Measurements from ENCODE around the gene UBE2U. TPM values are rescaled to one million over a fixed set of nuclear protein-coding genes. Genes with fewer than 3 reads are reported as not detected.

UBE2U gene
- total and polyA plus RNA-seq, 2 of the 8 experiments (the other 6 are each of a cell fraction or from before 2014, with no cell fraction given), result not detected

- H3K36me3 ChIP-seq (ENCODE audit: control insufficient read depth in 2 of 4, insufficient read depth in 4 of 4, low read length in 3 of 4), result no peaks in the 10 kb centered on the region
- DNase-seq (ENCODE audit: low read depth in 1 of 2, low spot score in 2 of 2) (no peak), FAIRE-seq (no peak)
- H3K4ac ChIP-seq (replicated peaks; ENCODE audit: insufficient read length, low read depth, low read length), result no peak overlapping the region
- 94% methylated on average over 2 of the region's 2 CpGs; no CpG with 5 or more reads in 1 of the 2 experiments for WGBS, 2 experiments (ENCODE audit: extremely low coverage in 1 of 2, insufficient coverage in 1 of 2, insufficient read length in 1 of 2, insufficient replicate concordance in 2 of 2, low coverage in 1 of 2, low lambda C conversion rate in 2 of 2, missing lambda C conversion rate in 1 of 2)
- no peaks in the 10 kb centered on the region for H3K79me2 ChIP-seq (ENCODE audit: control insufficient read depth in 1 of 2, insufficient read depth in 2 of 2, low read length in 2 of 2)
- no peak overlapping the region for H4K8ac ChIP-seq (ENCODE audit: extremely low read depth, insufficient read depth, low read length)
- no peaks in the 10 kb centered on the region for H3K79me1 ChIP-seq (ENCODE audit: low read depth, low read length)
- H2BK15ac ChIP-seq (ENCODE audit: low read length), result no peak overlapping the region
- no peak overlapping the region for H3K14ac ChIP-seq (ENCODE audit: insufficient read length)
- H3K4me1 ChIP-seq (replicated peaks in 1 of 4; ENCODE audit: control insufficient read depth in 3 of 4, insufficient read depth in 4 of 4, low read length in 3 of 4), result no peaks in the 10 kb centered on the region
- no peak overlapping the region for H3K27ac ChIP-seq (ENCODE audit: low read depth, low read length)
- no peak overlapping the region for H3K4me3 ChIP-seq (ENCODE audit: extremely low read depth in 1 of 4, insufficient read depth in 2 of 4, low read depth in 3 of 4, low read length in 4 of 4)
- no peaks in the 10 kb centered on the region for H3K23me2 ChIP-seq (ENCODE audit: low read depth, low read length)
- H3K27me3 ChIP-seq (replicated peaks in 1 of 4; ENCODE audit: control insufficient read depth in 3 of 4, extremely low read depth in 1 of 4, insufficient read depth in 3 of 4, low read length in 3 of 4), result no peaks in the 10 kb centered on the region
- H2AK5ac ChIP-seq (ENCODE audit: low read depth, low read length), result no peak overlapping the region
- no peak overlapping the region for H3K56ac ChIP-seq (replicated peaks; ENCODE audit: insufficient read length, low read depth, low read length)
- no peak overlapping the region for H4K5ac ChIP-seq (ENCODE audit: insufficient read length, low read depth, low read length)
- POLR2A ChIA-PET (ENCODE audit: partially characterized antibody), result no interaction called here
- peaks cover 0 to 3% of the 10 kb centered on the region in 2 experiments; a peak in 1 of 4 replicates for H3K9me3 ChIP-seq (ENCODE audit: insufficient read depth in 2 of 2, low read depth in 1 of 2, low read length in 1 of 2)
- no peak overlapping the region for H3K9ac ChIP-seq (replicated peaks in 1 of 4; ENCODE audit: extremely low read depth in 1 of 4, low read depth in 3 of 4, low read length in 3 of 4)
- H2BK12ac ChIP-seq (ENCODE audit: low read depth, low read length), result no peak overlapping the region
- H2BK20ac ChIP-seq (ENCODE audit: low read length), result no peak overlapping the region
- no peaks in the 10 kb centered on the region for H4K20me1 ChIP-seq (replicated peaks in 1 of 2; ENCODE audit: control insufficient read depth in 1 of 2, insufficient read depth in 2 of 2, low read length in 2 of 2)
- H2BK5ac ChIP-seq (ENCODE audit: low read depth, low read length), result no peak overlapping the region
- no peak overlapping the region for H2BK120ac ChIP-seq (replicated peaks; ENCODE audit: low read depth, low read length)
- H3K23ac ChIP-seq (ENCODE audit: insufficient read length), result no peak overlapping the region
- no peak overlapping the region for H4K91ac ChIP-seq (replicated peaks; ENCODE audit: insufficient read length, low read length)
- CTCF ChIA-PET (ENCODE audit: partially characterized antibody), result no interaction called here
- H3K18ac ChIP-seq (ENCODE audit: extremely low read depth, low read length), result no peak overlapping the region
- no peak overlapping the region for H3K4me2 ChIP-seq (ENCODE audit: insufficient read depth in 1 of 2, low read depth in 2 of 2, low read length in 2 of 2)
- H2AFZ ChIP-seq (ENCODE audit: low read length), result no peak overlapping the region
- TF ChIP-seq EGR1 (IDR thresholded peaks at IDR 0.05; ENCODE audit: borderline replicate concordance, low read depth, low read length) (no peak), EP300 (IDR thresholded peaks at IDR 0.05; ENCODE audit: borderline replicate concordance in 1 of 2, low read depth in 2 of 2, low read length in 2 of 2) (no peak), SP4 (IDR thresholded peaks at IDR 0.05; ENCODE audit: low read length) (no peak), NRF1 (IDR thresholded peaks at IDR 0.05; ENCODE audit: low read depth, low read length) (no peak), EZH2 (IDR thresholded peaks at IDR 0.05; ENCODE audit: low read depth, low read length, severe bottlenecking) (no peak), ASH2L (IDR thresholded peaks at IDR 0.05; ENCODE audit: low read length) (no peak), RXRA (IDR thresholded peaks at IDR 0.05; ENCODE audit: insufficient read depth, low read depth, low read length) (no peak), BACH1 (IDR thresholded peaks at IDR 0.05; ENCODE audit: low read length) (no peak), FOSL1 (IDR thresholded peaks at IDR 0.05; ENCODE audit: insufficient read depth, low read depth, low read length) (no peak), ATF2 (IDR thresholded peaks at IDR 0.05; ENCODE audit: low read length) (no peak), E2F6 (IDR thresholded peaks at IDR 0.05) (no peak), ZNF274 (IDR thresholded peaks at IDR 0.05; ENCODE audit: borderline replicate concordance, extremely low read depth, low read length) (no peak), POLR2AphosphoS5 (IDR thresholded peaks at IDR 0.05; ENCODE audit: low read depth, low read length) (no peak)
These were observed 91.7 kb downstream of the UBE2U start for GRCh38 chr1:64295136-64295535.
